ENCODE results near the gene MYH6.

DNA sequence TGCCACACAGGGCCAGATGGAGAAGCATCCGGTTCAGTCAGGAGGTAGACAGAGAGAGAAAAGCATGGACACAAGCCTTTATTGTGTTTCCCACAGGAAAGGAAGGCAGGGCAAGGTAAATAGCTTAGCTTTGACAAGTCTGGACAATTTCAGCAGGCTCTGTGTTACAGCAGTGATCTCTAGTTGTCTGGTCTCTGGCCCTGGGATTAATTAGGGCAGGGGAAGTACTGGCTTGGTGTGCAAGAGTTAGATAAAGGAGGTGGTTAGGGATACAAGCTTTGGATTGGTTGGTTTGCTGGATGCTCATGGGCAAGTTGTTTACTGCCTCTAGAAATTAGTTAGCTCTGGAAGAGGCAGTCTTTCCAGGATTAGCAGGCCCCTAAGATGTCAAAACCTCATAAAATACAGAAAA, 46.4 kb upstream of the MYH6 start:
- TF ChIP-seq POLR2A (IDR thresholded peaks at IDR 0.05; ENCODE audit: low read depth, low read length), result no peak
- TF ChIP-seq, protein P1, sequence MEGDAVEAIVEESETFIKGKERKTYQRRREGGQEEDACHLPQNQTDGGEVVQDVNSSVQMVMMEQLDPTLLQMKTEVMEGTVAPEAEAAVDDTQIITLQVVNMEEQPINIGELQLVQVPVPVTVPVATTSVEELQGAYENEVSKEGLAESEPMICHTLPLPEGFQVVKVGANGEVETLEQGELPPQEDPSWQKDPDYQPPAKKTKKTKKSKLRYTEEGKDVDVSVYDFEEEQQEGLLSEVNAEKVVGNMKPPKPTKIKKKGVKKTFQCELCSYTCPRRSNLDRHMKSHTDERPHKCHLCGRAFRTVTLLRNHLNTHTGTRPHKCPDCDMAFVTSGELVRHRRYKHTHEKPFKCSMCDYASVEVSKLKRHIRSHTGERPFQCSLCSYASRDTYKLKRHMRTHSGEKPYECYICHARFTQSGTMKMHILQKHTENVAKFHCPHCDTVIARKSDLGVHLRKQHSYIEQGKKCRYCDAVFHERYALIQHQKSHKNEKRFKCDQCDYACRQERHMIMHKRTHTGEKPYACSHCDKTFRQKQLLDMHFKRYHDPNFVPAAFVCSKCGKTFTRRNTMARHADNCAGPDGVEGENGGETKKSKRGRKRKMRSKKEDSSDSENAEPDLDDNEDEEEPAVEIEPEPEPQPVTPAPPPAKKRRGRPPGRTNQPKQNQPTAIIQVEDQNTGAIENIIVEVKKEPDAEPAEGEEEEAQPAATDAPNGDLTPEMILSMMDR (IDR thresholded peaks at IDR 0.05; ENCODE audit: extremely low read depth in 1 of 2, insufficient read depth in 1 of 2, low read depth in 1 of 2, low read length in 2 of 2), result no peak
- TF ChIP-seq, protein P2, sequence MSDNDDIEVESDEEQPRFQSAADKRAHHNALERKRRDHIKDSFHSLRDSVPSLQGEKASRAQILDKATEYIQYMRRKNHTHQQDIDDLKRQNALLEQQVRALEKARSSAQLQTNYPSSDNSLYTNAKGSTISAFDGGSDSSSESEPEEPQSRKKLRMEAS (IDR thresholded peaks at IDR 0.05; ENCODE audit: insufficient read depth, insufficient read length), result no peak

All from endothelial cell of umbilical vein (primary cell).